Activated T-helper 1 cell treated with anti-CD3 and anti-CD28 coated beads, Interleukin-12 subunit alpha, Interleukin-12 subunit beta, Interleukin-2, Interleukin-4 antibody, amounts not matched to agents 30 ng/mL and 10 ng/mL and 1 ng/mL, durations not matched to agents 14 hours and 24 hours and 36 hours (primary cell): ENCODE data around the gene TNIK. TPM values are rescaled to one million over a fixed set of nuclear protein-coding genes. Genes with fewer than 3 reads are reported as not detected.
"Not testable (repeated sequence)": the region's sequence is repeated elsewhere in the genome, so short reads cannot be mapped to it uniquely, and the experiment has no call there.

Source experiments
- DNase-seq: peaks from one replicate; pipeline ENCODE4 v3.0.0; 2021; ENCODE audit warnings: low spot score
- H3K27ac Mint-ChIP-seq: one replicate; pipeline ENCODE4 v1.8.0; 2021; ENCODE audit warnings: mild to moderate bottlenecking, mixed read lengths
- H3K27me3 Mint-ChIP-seq: one replicate; pipeline ENCODE4 v1.8.0; 2022; ENCODE audit warnings: mild to moderate bottlenecking, moderate library complexity, mixed read lengths; ENCODE audit not compliant: insufficient read depth
- H3K36me3 Mint-ChIP-seq: one replicate; pipeline ENCODE4 v1.8.0; 2021; ENCODE audit warnings: low read depth, mixed read lengths
- H3K4me1 Mint-ChIP-seq: one replicate; pipeline ENCODE4 v1.8.0; 2021; ENCODE audit warnings: low read depth, mixed read lengths
- H3K4me3 Mint-ChIP-seq: one replicate; pipeline ENCODE4 v1.8.0; 2021; ENCODE audit warnings: mild to moderate bottlenecking, moderate library complexity, mixed read lengths
- H3K9me3 Mint-ChIP-seq: one replicate; pipeline ENCODE4 v1.8.0; 2021; ENCODE audit warnings: mixed read lengths
- intact Hi-C: fragments of 100-400 bp; cut with micrococcal nuclease; formaldehyde crosslinking; loops from one replicate; pipeline ENCODE4 v1.15.1; 2024
- total RNA-seq: library from RNA; stranded (reverse); gene quantifications from 2 replicates; pipeline ENCODE4 v1.2.3, GENCODE V29; 2022

Gene TNIK
- total RNA-seq, 1 donor from 2014 or later = 21.5 TPM

DNA sequence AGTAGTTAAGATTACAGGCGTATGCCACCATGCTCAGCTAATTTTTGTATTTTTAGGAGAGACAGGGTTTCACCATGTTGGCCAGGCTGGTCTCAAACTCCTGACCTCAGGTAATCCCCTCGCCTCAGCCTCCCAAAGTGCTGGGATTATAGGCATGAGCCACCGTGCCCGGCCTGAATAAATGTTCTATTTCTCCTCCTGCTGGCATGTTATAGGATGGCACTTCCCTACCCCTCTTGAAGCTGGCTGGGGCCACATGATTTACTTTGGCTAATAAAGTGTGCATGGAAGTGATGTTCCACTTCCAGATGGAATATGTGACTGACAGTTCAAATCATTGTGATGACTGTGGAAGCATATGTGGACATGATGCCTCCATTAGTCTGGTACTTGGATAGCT lies 77.9 kb downstream of the TNIK start:
- H3K36me3 Mint-ChIP-seq, H3K27ac Mint-ChIP-seq, DNase-seq, H3K4me3 Mint-ChIP-seq, H3K27me3 Mint-ChIP-seq, H3K9me3 Mint-ChIP-seq, intact Hi-C loops: not testable (repeated sequence)
- H3K4me1 Mint-ChIP-seq = peaks cover 25% of the 10 kb centered on the region

- intact Hi-C loops = no loop called here
- Mint-ChIP-seq H3K27me3 (no peaks in the 10 kb centered on the region), H3K36me3 (peaks cover 8% of the 10 kb centered on the region), H3K27ac (no peak overlapping the region), H3K4me3 (no peak overlapping the region), H3K9me3 (no peaks in the 10 kb centered on the region), H3K4me1 (peaks cover 34% of the 10 kb centered on the region)
- no peak for DNase-seq
These were observed 79.3 kb downstream of the TNIK start for GRCh38 chr3:171380711-171381425.

DNA sequence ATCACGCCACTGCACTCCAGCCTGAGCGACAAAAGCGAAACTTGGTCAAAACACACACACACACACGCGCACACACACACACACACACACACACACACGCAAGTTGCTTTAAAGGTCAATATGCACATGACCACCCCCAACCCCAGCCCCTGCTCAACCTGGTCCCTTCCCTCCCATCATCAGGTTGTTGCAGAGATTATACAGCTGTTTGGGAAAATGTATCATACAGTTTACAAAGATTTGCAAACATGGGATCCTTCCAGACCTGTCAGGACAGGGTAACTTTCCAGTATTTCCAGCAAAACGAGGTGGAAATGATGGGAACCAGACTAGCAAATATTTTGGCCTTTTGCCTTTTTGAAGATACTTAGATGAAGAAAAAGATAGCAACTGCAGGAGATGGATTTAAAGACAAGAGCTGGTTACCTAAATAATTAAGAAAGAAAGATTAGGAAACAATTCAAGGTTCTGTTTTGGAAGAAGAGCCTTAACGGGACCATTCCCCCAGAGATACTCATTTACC lies 80.2 kb downstream of the TNIK start:
- DNase-seq = no peak
- H3K4me1 Mint-ChIP-seq = peaks cover 33% of the 10 kb centered on the region
- H3K27ac Mint-ChIP-seq = no peak overlapping the region

DNA sequence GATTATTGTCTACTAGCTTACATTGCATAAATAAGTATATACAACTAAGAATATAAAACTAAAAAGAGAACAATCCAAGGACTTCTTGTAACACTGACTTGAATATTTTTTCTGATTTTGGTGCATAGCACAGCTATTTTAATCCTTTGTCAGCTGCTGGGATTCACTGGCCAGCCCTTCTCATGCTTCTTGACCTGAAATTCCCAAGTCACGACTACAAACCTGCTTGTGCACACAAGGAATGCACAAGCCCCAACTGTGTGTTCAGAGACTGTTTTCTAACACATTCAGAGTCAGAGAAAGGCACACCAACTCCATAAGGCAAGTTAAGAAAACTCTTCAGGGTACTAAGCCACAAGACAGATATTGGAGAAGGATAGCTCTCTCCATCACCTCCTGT lies 80.9 kb downstream of the TNIK start:
- intact Hi-C loops = no loop called here
- no peak overlapping the region for H3K27ac Mint-ChIP-seq

More for the DNA sequence above, 80.2 kb downstream of the TNIK start:
- H3K36me3 Mint-ChIP-seq = peaks cover 4% of the 10 kb centered on the region
- no peak overlapping the region for H3K4me3 Mint-ChIP-seq
- intact Hi-C loops = no loop called here
- no peaks in the 10 kb centered on the region for H3K27me3 Mint-ChIP-seq
- no peaks in the 10 kb centered on the region for H3K9me3 Mint-ChIP-seq

DNA sequence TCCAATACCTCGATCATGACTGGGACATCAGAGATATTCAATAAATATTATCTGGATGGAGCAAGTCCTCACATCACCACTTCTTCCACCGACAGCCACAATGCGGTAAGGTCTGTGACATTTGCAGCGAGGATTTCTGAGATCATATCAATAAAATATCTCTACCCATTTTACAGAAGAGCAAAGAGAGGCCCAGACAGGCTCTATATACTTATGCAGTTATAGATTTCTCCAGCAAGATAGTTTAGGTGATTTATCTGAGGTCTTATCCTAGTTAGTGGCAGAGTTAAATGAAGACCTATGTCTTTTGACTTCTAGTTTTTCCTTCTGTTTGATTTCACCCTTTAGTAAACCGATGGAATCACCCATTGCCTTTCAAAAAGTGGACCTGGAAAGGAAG lies 81.6 kb downstream of the TNIK start:
- intact Hi-C loops = no loop called here
- Mint-ChIP-seq H3K36me3 (no peaks in the 10 kb centered on the region), H3K4me1 (peaks cover 20% of the 10 kb centered on the region), H3K4me3 (no peak overlapping the region), H3K27me3 (no peaks in the 10 kb centered on the region), H3K9me3 (no peaks in the 10 kb centered on the region), H3K27ac (no peak overlapping the region)
- no peak for DNase-seq

More for the DNA sequence above, 80.9 kb downstream of the TNIK start:
- DNase-seq = no peak
- H3K4me1 Mint-ChIP-seq = peaks cover 27% of the 10 kb centered on the region
- no peaks in the 10 kb centered on the region for H3K9me3 Mint-ChIP-seq
- no peaks in the 10 kb centered on the region for H3K27me3 Mint-ChIP-seq
- peaks cover 4% of the 10 kb centered on the region for H3K36me3 Mint-ChIP-seq
- no peak overlapping the region for H3K4me3 Mint-ChIP-seq

DNA sequence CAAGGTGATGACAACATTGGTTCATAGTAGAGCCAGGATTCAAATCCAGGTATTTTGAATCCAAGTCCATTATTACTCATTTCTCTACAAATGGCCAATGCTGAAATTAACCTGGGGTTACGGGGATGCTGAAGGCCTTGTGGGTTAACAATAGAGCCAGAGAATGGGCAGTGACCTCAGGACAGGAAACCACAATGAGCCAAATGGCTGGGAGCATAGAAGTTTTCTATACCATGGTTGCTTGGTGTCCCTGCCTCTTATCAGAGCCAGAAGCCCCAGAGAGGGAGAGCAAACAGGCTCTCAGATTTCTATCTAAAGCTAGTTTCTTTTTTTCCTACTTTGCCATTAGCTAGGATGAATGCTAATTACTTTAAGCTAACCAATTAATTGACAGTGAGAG lies 82.3 kb downstream of the TNIK start:
- DNase-seq = no peak
- H3K4me1 Mint-ChIP-seq = peaks cover 16% of the 10 kb centered on the region
- no peaks in the 10 kb centered on the region for H3K36me3 Mint-ChIP-seq
- no peaks in the 10 kb centered on the region for H3K27me3 Mint-ChIP-seq
- intact Hi-C loops = no loop called here
- no peak overlapping the region for H3K4me3 Mint-ChIP-seq
- H3K27ac Mint-ChIP-seq = no peak overlapping the region
- H3K9me3 Mint-ChIP-seq = no peaks in the 10 kb centered on the region

DNA sequence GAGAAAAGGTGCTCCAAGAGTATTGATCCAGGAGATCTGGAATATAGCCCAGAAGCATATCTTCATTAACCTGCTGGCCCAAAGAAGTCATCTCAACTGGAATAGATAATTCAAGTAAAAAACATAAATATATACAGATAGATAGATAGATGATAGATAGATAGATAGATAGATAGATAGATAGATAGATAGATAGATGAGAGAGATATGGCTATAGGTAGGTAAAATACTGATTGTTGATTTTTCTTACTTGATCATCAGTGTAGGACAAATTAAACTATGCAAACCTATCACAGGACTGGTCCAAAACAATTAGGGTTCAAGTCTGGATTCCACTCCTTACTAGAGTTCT lies 83.6 kb downstream of the TNIK start:
- Mint-ChIP-seq H3K4me3 (no peak overlapping the region), H3K9me3 (no peaks in the 10 kb centered on the region), H3K36me3 (no peaks in the 10 kb centered on the region), H3K4me1 (peaks cover 16% of the 10 kb centered on the region), H3K27ac (no peak overlapping the region), H3K27me3 (no peaks in the 10 kb centered on the region)
- intact Hi-C loops = no loop called here
- DNase-seq = no peak

DNA sequence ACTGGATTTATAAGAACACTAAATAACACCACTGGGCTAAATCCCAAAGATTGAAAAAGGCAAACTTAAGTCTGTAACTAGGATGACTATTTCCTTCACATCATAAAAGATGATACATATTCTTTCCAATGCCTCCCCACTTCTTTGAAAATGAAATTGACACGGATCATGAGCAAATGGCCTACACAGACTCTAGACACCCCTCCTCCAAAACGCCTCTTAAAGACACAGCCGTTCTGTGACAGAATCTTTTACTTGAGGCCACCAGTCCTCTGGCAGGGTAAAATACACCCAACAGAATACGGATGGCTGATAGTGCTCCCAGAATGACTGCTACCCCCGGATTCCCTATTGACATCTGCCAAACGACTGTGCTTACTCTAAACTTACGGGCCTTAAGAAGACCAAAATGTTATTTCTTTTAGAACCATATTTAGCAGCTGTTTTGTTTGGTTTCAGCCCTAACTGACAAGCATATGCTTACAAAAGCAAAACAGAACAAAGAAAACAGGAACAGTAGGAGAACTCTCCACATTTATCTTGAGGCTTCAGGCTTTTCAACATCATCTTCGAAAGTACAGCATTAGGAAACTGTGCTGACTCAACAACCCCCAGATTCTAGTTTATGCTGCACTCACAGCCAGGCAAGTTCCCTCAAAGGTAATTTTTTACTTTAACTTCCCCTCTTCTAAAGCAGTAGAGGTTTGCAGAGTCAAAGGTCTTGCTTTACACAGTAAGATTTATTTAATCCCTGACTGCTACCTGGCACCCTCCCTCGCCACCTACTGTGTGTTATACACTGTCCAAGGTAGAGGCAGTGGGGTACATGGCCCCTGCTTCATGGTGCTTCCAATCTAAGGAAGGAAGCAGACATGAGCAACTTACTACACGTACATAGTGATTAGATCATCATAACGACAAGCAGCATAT lies 84.3 kb downstream of the TNIK start:
- DNase-seq = no peak
- no peak overlapping the region for H3K27ac Mint-ChIP-seq
- peaks cover 16% of the 10 kb centered on the region for H3K4me1 Mint-ChIP-seq
- intact Hi-C loops = no loop called here
- no peaks in the 10 kb centered on the region for H3K9me3 Mint-ChIP-seq
- no peaks in the 10 kb centered on the region for H3K36me3 Mint-ChIP-seq
- H3K27me3 Mint-ChIP-seq = no peaks in the 10 kb centered on the region
- no peak overlapping the region for H3K4me3 Mint-ChIP-seq

DNA sequence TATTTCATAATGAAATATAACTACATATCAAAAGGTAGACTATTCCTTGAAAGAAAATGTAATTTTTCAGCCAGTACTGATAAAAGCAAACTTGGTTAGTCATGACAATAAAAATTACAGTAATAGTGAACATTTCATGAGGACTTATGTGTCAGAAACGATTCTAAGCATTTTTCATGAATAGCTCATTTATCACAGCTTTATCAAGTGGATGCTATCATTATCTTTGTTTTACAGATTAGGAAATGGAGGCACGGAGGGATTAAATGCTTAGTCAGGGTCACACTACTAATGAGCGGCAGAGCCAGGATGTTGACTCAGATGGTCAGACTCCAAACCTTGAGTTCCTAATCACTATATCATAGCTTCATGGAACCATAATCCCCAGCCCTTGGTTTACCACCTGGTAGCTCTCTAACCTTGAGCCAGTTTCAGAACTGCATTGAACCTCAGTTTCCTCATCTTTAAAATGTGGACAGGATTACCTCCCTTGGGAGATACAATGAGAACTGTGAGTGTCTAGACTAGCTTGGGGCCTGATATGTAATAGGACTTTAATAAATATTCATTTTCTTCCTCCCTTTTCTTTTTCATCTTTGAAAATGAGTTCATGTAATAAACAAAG lies 85.4 kb downstream of the TNIK start:
- Mint-ChIP-seq H3K4me3 (no peak overlapping the region), H3K27me3 (no peaks in the 10 kb centered on the region), H3K36me3 (no peaks in the 10 kb centered on the region), H3K4me1 (peaks cover 16% of the 10 kb centered on the region), H3K27ac (no peak overlapping the region), H3K9me3 (no peaks in the 10 kb centered on the region)
- intact Hi-C loops = no loop called here
- DNase-seq = no peak

DNA sequence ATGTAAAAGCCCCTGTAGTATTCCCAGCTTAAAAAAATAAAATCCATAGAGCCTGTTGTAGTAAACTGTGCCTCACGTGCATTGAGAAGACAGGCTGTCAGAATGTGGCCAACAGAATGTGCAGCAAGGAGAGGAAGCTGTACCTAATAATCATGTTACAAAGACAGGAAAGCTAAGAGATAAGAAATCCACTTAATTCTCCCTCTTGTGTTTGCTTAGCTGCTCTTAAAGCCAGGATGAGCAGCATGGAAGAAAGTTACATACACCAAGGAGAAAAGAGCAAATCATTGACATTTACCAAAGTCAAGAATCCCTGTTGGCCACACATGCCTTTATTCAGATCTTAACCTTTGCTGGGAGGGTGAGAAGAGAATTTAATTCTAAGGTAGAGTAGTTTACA lies 85.9 kb downstream of the TNIK start:
- H3K4me1 Mint-ChIP-seq = peaks cover 16% of the 10 kb centered on the region
- intact Hi-C loops = no loop called here

DNA sequence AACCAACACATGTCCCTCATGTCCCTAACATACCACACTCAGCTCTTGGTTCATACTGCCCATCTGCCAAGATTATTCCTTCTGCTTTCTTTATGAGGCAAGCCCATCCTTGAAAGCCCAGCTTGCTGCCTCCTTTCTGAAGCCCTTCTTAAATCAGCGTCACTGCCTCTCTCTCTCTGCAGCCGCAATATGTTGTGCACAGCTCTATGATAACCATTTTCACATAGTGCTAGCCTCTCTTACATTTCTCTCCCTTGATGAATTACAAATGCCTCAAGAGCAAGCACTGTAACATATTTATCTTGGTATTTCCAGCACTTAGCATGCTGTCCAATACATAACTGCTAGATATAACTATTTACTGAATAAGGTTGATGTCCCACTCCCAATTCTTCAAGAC lies 86.5 kb downstream of the TNIK start:
- Mint-ChIP-seq H3K36me3 (peaks cover 2% of the 10 kb centered on the region), H3K27ac (no peak overlapping the region), H3K4me3 (no peak overlapping the region), H3K4me1 (peaks cover 16% of the 10 kb centered on the region), H3K27me3 (no peaks in the 10 kb centered on the region), H3K9me3 (no peaks in the 10 kb centered on the region)
- DNase-seq = no peak
- intact Hi-C loops = no loop called here

More for the DNA sequence above, 85.9 kb downstream of the TNIK start:
- Mint-ChIP-seq H3K27ac (no peak overlapping the region), H3K27me3 (no peaks in the 10 kb centered on the region), H3K9me3 (no peaks in the 10 kb centered on the region), H3K36me3 (peaks cover 2% of the 10 kb centered on the region), H3K4me3 (no peak overlapping the region)
- no peak for DNase-seq

DNA sequence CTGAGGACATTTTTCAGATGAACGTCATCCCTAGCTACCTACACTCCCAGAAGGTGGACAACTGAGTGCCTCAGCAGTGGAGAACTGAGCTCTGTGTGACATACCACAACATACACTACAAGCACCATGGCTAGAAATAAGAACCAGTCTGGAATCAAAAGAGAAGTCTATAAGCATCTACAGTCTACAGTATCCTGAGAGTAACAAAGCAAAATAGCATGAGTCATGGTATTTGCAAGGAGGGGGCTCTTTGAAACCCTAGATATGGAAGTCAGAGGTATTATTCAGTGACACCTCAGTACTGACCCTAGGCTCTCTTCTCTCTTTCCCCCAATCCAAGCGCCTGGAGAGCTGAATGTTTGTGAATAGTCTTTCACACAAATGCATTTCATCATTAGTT lies 87.5 kb downstream of the TNIK start:
- Mint-ChIP-seq H3K27me3 (no peaks in the 10 kb centered on the region), H3K27ac (no peak overlapping the region), H3K4me1 (peaks cover 16% of the 10 kb centered on the region), H3K36me3 (peaks cover 7% of the 10 kb centered on the region), H3K9me3 (no peaks in the 10 kb centered on the region), H3K4me3 (no peak overlapping the region)
- no peak for DNase-seq
- intact Hi-C loops = no loop called here

- H3K27me3 Mint-ChIP-seq = no peaks in the 10 kb centered on the region
- H3K4me3 Mint-ChIP-seq = no peak overlapping the region
- no peaks in the 10 kb centered on the region for H3K9me3 Mint-ChIP-seq
- intact Hi-C loops = no loop called here
- peaks cover 7% of the 10 kb centered on the region for H3K36me3 Mint-ChIP-seq
- H3K4me1 Mint-ChIP-seq = peaks cover 7% of the 10 kb centered on the region
- no peak overlapping the region for H3K27ac Mint-ChIP-seq
- no peak for DNase-seq
These were observed 88.9 kb downstream of the TNIK start for GRCh38 chr3:171371354-171371753.
